GM12801 (cell line): Measurements from ENCODE around the gene SLC22A23.

Experiments
- TF ChIP-seq, protein P1 (sequence below): IDR thresholded peaks from one replicate; pipeline ENCODE4 v1.5.1; 2011; ENCODE audit warnings: control low read depth; ENCODE audit not compliant: insufficient read length; ENCODE audit errors: extremely low read depth

Gene SLC22A23

DNA sequence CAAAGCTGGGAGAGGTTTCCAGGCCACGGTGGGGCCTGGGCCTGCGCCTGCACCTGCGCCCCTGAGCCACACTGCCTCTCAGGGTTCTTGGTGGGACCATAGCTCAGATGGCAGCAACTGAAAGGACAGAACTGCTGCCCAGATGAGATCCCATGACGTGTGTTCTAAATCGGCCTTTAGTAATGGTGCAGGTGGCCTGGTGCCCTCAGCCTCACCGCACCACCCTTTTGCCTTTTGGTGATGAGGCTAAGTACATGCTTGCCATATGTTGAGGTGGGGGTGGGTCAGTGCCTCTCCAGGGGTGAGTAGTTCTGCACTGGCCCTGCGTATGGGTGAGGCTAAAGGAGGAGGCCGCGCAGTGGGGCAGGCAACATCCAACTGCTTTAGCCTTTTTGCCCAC, 190.7 kb downstream of the SLC22A23 start:
- TF ChIP-seq, protein P1, sequence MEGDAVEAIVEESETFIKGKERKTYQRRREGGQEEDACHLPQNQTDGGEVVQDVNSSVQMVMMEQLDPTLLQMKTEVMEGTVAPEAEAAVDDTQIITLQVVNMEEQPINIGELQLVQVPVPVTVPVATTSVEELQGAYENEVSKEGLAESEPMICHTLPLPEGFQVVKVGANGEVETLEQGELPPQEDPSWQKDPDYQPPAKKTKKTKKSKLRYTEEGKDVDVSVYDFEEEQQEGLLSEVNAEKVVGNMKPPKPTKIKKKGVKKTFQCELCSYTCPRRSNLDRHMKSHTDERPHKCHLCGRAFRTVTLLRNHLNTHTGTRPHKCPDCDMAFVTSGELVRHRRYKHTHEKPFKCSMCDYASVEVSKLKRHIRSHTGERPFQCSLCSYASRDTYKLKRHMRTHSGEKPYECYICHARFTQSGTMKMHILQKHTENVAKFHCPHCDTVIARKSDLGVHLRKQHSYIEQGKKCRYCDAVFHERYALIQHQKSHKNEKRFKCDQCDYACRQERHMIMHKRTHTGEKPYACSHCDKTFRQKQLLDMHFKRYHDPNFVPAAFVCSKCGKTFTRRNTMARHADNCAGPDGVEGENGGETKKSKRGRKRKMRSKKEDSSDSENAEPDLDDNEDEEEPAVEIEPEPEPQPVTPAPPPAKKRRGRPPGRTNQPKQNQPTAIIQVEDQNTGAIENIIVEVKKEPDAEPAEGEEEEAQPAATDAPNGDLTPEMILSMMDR: no peak

DNA sequence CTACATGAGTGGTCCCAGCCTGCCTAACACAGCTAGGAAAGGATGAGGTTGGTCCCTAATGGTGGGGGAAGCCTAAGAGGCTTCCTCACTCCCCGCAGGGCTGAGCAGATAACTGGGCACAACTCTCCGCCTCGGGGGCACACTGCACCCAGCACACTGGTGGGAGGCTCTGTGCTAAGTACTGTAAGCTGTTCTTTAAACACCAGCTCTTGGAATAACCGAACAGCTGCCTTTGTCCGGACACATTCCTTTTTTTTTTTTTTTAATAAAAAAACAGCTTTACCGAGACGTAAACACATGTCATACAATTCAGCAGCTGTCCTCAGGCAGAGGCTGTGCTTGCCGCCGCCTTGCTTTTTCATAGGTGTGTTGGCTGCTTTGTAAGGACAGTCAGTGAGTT, 191.2 kb downstream of the SLC22A23 start:
- TF ChIP-seq, protein P1: no peak

DNA sequence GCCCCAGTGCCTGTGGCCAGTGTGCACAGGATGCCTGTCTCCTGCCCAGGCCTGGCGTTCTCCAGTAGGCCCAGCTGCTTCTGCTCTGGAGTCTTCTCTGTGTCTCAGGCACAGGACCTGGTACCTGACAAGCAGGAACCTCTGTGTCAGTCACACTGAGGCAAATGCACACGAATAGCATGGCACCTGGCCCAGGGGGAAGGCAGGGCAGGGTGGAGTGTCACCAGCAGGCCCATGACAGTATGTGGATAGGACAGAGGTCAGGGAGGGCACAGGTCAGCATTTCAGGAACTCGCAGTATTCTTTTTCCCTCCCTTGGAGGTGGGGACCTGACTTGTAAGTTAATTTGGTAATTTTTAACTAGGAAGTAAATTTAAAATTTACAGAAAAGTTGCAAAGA, 192.5 kb downstream of the SLC22A23 start:
- TF ChIP-seq, protein P1: no peak

DNA sequence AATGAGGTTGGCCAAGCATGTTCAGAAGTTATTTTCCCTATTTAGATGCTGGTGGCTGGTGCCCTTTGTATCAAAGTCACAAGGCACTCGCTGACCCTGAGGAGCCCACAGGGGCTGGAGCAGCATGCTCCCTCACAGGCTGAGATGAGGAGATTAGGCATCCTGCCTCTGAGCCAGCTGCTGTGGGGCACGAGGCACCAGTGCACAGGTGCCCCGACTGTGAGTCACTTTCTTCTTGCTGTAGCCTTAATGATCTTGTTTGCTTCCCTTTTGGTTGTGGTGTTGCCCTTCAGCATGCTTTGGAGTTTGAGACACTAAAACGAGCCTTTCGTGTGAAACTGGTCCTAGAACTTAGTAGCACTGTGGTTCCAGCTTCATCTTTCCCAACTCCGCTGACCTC, 193.8 kb downstream of the SLC22A23 start:
- TF ChIP-seq, protein P1: no peak

- TF ChIP-seq, protein P1: no peak
These were observed 194.9 kb downstream of the SLC22A23 start for GRCh38 chr6:3261921-3262320.

DNA sequence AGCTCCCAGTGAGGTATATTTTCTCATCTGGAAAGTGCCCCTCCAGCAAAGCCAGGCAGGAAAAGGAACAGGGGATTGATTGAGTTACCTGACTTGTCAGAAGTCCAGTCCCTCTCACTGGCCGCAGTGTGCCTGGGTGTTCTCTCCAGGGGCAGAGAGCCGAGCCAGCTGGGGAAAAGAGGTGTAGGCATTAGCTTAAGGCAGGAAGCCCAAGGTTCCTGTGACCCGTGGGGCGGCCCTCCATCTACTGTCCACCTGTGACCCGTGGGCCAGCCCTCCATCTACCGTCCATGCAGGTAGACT, 195.4 kb downstream of the SLC22A23 start:
- TF ChIP-seq, protein P1: no peak

GRCh38 chr6:3260772-3261517, 195.9 kb downstream of the SLC22A23 start:
- TF ChIP-seq, protein P1: no peak
